ENCODE data around the gene TAF10. TPM values are rescaled to one million over a fixed set of nuclear protein-coding genes. Genes with fewer than 3 reads are reported as not detected.

TAF10 gene
- total and polyA plus RNA-seq, 12 donors, result 69.7 to 389 (median 181) TPM

DNA sequence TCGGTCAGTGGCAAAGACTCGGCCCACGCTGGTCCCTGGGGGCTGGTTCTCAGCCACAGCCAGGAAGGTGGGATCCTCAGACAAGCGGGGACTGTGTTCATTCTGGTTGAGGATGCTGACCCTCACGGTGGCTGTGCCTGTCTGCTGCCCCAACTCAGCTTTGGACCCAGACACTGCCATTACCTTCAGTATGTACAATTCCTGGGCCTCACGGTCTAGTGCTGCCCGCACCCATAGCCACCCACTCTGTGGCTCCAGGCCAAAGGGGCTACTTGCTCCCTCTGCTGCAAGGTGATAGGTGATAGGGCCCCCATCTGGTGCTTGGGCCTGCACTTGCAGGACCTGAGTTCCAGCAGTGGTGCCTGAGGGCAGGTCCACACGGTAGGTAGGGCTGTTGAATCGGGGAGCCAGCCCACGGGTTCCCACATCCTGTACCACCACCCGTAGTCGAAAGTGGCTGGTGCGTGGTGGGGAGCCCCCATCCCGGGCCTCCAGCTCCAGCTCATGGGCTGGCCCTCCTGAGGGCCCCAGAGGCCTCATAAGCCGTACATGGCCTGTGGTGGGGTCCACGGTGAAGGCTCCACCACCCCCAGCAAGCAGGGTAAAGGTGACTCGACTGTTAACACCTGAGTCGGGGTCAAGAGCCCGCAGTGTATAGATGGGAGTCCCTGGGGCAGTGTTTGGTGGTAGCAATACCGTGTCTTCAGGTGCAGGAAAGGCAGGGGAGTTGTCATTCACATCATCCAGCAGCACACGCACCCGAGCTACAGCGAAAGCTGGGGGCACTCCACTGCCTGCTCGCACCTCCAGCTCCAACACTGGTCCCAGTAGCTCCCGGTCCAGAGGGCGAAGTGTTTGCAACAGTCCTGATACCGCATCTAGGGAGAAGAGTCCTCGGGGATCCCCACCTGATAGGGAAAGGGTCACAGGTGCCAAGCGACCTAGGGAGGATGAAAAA lies 20.4 kb upstream of the TAF10 start:
- Histone ChIP-seq H3K27me3 (no peaks in the 10 kb centered on the region), H3K36me3 (replicated peaks in 1 of 2) (no peaks in the 10 kb centered on the region), H3K4me3 (no peak overlapping the region), H3K9me3 (replicated peaks in 1 of 3) (no peaks in the 10 kb centered on the region), H3K4me1 (replicated peaks in 1 of 2) (peaks cover 7 to 16% of the 10 kb centered on the region in 2 donors), H3K27ac (no peak overlapping the region)
- WGBS, 4 donors, result 88 to 96% (median 89%) methylated on average over 13 to 29 of the region's 29 CpGs
- DNase-seq, result no peak
- intact Hi-C loops (cut with DNase I), result no loop called here
- TF ChIP-seq, protein P1, sequence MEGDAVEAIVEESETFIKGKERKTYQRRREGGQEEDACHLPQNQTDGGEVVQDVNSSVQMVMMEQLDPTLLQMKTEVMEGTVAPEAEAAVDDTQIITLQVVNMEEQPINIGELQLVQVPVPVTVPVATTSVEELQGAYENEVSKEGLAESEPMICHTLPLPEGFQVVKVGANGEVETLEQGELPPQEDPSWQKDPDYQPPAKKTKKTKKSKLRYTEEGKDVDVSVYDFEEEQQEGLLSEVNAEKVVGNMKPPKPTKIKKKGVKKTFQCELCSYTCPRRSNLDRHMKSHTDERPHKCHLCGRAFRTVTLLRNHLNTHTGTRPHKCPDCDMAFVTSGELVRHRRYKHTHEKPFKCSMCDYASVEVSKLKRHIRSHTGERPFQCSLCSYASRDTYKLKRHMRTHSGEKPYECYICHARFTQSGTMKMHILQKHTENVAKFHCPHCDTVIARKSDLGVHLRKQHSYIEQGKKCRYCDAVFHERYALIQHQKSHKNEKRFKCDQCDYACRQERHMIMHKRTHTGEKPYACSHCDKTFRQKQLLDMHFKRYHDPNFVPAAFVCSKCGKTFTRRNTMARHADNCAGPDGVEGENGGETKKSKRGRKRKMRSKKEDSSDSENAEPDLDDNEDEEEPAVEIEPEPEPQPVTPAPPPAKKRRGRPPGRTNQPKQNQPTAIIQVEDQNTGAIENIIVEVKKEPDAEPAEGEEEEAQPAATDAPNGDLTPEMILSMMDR (IDR thresholded peaks at IDR 0.05), result no peak
- no peak for TF ChIP-seq POLR2A (IDR thresholded peaks at IDR 0.05)

- WGBS, 4 donors, result 80 to 91% (median 88%) methylated on average over 9 to 11 of the region's 11 CpGs
- H3K4me3 ChIP-seq, result no peak overlapping the region
- H3K36me3 ChIP-seq (replicated peaks in 1 of 2), result no peaks in the 10 kb centered on the region
- no peaks in the 10 kb centered on the region for H3K27me3 ChIP-seq
- no peak for DNase-seq
- no peak for TF ChIP-seq POLR2A (IDR thresholded peaks at IDR 0.05)
- TF ChIP-seq, protein P1 (IDR thresholded peaks at IDR 0.05), result no peak
- H3K4me1 ChIP-seq (replicated peaks in 1 of 2), result peaks cover 7 to 15% of the 10 kb centered on the region in 2 donors
- no peak overlapping the region for H3K27ac ChIP-seq
- intact Hi-C loops (cut with DNase I), result no loop called here
- no peaks in the 10 kb centered on the region for H3K9me3 ChIP-seq (replicated peaks in 1 of 3)
Observed at GRCh38 chr11:6631361-6631890, 19.4 kb upstream of the TAF10 start.

DNA sequence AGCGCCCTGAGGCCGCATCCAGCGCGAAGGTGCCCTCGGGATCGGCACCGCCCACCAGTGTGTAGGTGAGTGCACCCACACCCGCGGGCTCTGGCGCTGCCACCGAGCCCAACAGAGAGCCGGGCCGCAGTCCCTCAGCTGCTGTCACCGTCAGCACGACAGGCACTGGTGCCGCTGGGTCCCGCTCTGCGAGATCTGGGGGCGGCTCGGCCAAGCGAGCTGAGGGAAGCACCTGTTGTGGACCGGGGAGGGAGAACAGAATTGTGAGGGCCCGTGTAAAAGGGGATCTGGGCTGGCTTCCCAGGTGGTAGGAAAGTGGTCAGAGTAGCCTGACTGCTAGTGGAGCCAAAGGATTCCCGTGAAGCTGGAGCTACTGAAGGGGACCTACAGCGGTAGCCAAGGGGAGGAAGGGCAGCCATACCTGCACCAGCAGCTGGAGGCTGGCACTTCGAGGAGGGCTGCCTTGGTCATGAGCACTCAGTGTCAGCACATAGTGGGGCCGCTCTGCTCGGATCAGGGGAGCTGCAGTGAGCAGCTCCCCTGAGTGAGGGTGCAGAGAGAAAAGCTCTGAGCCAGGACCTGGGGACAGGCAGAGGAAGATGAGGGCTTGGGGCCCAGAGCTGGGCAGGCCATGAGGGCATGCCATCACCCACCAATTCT lies 18.7 kb upstream of the TAF10 start:
- DNase-seq, result no peak
- H3K36me3 ChIP-seq (replicated peaks in 1 of 2), result no peaks in the 10 kb centered on the region
- 53 to 78% (median 67%) methylated on average over 15 to 28 of the region's 28 CpGs for WGBS, 4 donors

More for the DNA sequence above, 18.7 kb upstream of the TAF10 start:
- no peak overlapping the region for H3K4me3 ChIP-seq
- H3K4me1 ChIP-seq (replicated peaks in 1 of 2), result peaks cover under 1 to 8% of the 10 kb centered on the region in 2 donors
- TF ChIP-seq, protein P1 (IDR thresholded peaks at IDR 0.05), result no peak
- no peak for TF ChIP-seq POLR2A (IDR thresholded peaks at IDR 0.05)
- no peak overlapping the region for H3K27ac ChIP-seq
- H3K9me3 ChIP-seq (replicated peaks in 1 of 3), result no peaks in the 10 kb centered on the region
- no peaks in the 10 kb centered on the region for H3K27me3 ChIP-seq
- intact Hi-C loops (cut with DNase I), result no loop called here
